A673 (cell line): ENCODE data around the gene PLPP1. TPM values are rescaled to one million over a fixed set of nuclear protein-coding genes. Genes with fewer than 3 reads are reported as not detected.

Experiments
- BruUV-seq: library from RNA; stranded (reverse); fragments of 400-500 nt; replicated peaks from 2 replicates; lab custom pipeline; 2021; lab: Mats Ljungman, UMichigan
- CTCF ChIA-PET: fragments of 300-600 bp; sonication (Branson Sonifier 250); formaldehyde crosslinking; loops from one replicate; lab custom pipeline; 2022; ENCODE audit warnings: antibody characterized with exemption; lab: Charles Lee
- POLR2A ChIA-PET: fragments of 300-600 bp; sonication (Branson Sonifier 250); formaldehyde crosslinking; loops from one replicate; lab custom pipeline; 2022; ENCODE audit warnings: antibody characterized with exemption; ENCODE audit not compliant: low non-redundant PET; lab: Charles Lee
- DNase-seq: peaks from one replicate; pipeline ENCODE4 v3.0.0-alpha.2; 2015; ENCODE audit warnings: low spot score
- H3K27ac ChIP-seq: fragments of 200-600 bp; sonication (generic); 2 replicates; pipeline ENCODE4 v1.5.1; 2016; ENCODE audit warnings: mixed run types, low read depth, mild to moderate bottlenecking, mixed read lengths, antibody characterized with exemption, low read length; ENCODE audit not compliant: poor library complexity, severe bottlenecking
- H3K27me3 ChIP-seq: fragments of 200-600 bp; sonication (generic); replicated peaks from 2 replicates; pipeline ENCODE4 v1.6.1; 2017; ENCODE audit warnings: mixed run types, low read depth, mild to moderate bottlenecking, mixed read lengths, antibody characterized with exemption, low read length; ENCODE audit not compliant: insufficient read depth, poor library complexity
- H3K36me3 ChIP-seq: fragments of 200-600 bp; sonication (generic); 2 replicates; pipeline ENCODE4 v1.6.1; 2016; ENCODE audit warnings: mixed run types, mild to moderate bottlenecking, mixed read lengths, antibody characterized with exemption, low read length; ENCODE audit not compliant: insufficient read depth, poor library complexity, severe bottlenecking
- H3K4me1 ChIP-seq: fragments of 200-600 bp; sonication (generic); 2 replicates; pipeline ENCODE4 v1.6.1; 2017; ENCODE audit warnings: mixed run types, mild to moderate bottlenecking, mixed read lengths, antibody characterized with exemption, low read length; ENCODE audit not compliant: insufficient read depth, poor library complexity, severe bottlenecking
- H3K4me3 ChIP-seq: fragments of 200-600 bp; sonication (generic); 2 replicates; pipeline ENCODE4 v1.5.1; 2016; ENCODE audit warnings: low read depth, mixed run types, mild to moderate bottlenecking, mixed read lengths, low read length; ENCODE audit not compliant: poor library complexity, severe bottlenecking
- H3K9me3 ChIP-seq: fragments of 200-600 bp; sonication (generic); 2 replicates; pipeline ENCODE4 v1.6.1; 2016; ENCODE audit warnings: mixed run types, low read depth, mild to moderate bottlenecking, mixed read lengths, antibody characterized with exemption, low read length; ENCODE audit not compliant: poor library complexity, severe bottlenecking
- CTCF ChIP-seq: fragments of 300-800, 200-600 bp; sonication (generic); conservative IDR thresholded peaks from 2 replicates; pipeline ENCODE4 v1.5.1; 2017; ENCODE audit warnings: low read depth, mild to moderate bottlenecking, antibody characterized with exemption, low read length, moderate library complexity, mixed read lengths
- EZH2 ChIP-seq: fragments of 200-600 bp; sonication (generic); IDR thresholded peaks from 2 replicates; pipeline ENCODE4 v1.6.1; 2017; ENCODE audit warnings: borderline replicate concordance, low read depth, mild to moderate bottlenecking, mixed read lengths, antibody characterized with exemption, low read length; ENCODE audit not compliant: poor library complexity, severe bottlenecking
- intact Hi-C: fragments of 100-400 bp; cut with micrococcal nuclease; formaldehyde crosslinking; loops from one replicate; pipeline ENCODE4 v1.10.0; 2022; ENCODE audit not compliant: unreplicated experiment
- total RNA-seq: library from RNA; stranded (reverse); gene quantifications from 2 replicates; pipeline ENCODE4 v1.2.3, GENCODE V29; 2021

The PLPP1 gene
- total RNA-seq, 1 experiment from 2014 or later = 6.7 TPM

- no peak overlapping the region for H3K27ac ChIP-seq
- intact Hi-C loops = no loop called here
- H3K4me3 ChIP-seq = no peak overlapping the region
- CTCF ChIA-PET = no interaction called here
- no peaks in the 10 kb centered on the region for H3K36me3 ChIP-seq
- no peaks in the 10 kb centered on the region for H3K9me3 ChIP-seq
- no TSS peak for BruUV-seq
- H3K27me3 ChIP-seq = no peaks in the 10 kb centered on the region
- H3K4me1 ChIP-seq = no peaks in the 10 kb centered on the region
- TF ChIP-seq EZH2 = no peak
- no peak for TF ChIP-seq CTCF
- DNase-seq = no peak
- POLR2A ChIA-PET = no interaction called here
These were observed 9.9 kb downstream of the PLPP1 start for GRCh38 chr5:55524816-55525215.

- Histone ChIP-seq H3K9me3 (no peaks in the 10 kb centered on the region), H3K27ac (no peak overlapping the region), H3K36me3 (no peaks in the 10 kb centered on the region), H3K27me3 (no peaks in the 10 kb centered on the region), H3K4me3 (no peak overlapping the region), H3K4me1 (no peaks in the 10 kb centered on the region)
- ChIA-PET POLR2A (no interaction called here), CTCF (no interaction called here)
- intact Hi-C loops = no loop called here
- no TSS peak for BruUV-seq
- no peak for DNase-seq
- TF ChIP-seq EZH2 = no peak
- TF ChIP-seq CTCF = no peak
These were observed 11.5 kb downstream of the PLPP1 start for GRCh38 chr5:55523293-55523692.

- ChIA-PET CTCF (no interaction called here), POLR2A (no interaction called here)
- Histone ChIP-seq H3K27me3 (no peaks in the 10 kb centered on the region), H3K27ac (no peak overlapping the region), H3K36me3 (no peaks in the 10 kb centered on the region), H3K4me1 (no peaks in the 10 kb centered on the region), H3K9me3 (no peaks in the 10 kb centered on the region), H3K4me3 (no peak overlapping the region)
- intact Hi-C loops = no loop called here
- TF ChIP-seq EZH2 = no peak
- DNase-seq = no peak
- BruUV-seq = no TSS peak
These were observed 12.9 kb downstream of the PLPP1 start for GRCh38 chr5:55521881-55522280.

- Histone ChIP-seq H3K36me3 (no peaks in the 10 kb centered on the region), H3K9me3 (no peaks in the 10 kb centered on the region), H3K27me3 (no peaks in the 10 kb centered on the region), H3K27ac (no peak overlapping the region), H3K4me1 (no peaks in the 10 kb centered on the region), H3K4me3 (no peak overlapping the region)
- intact Hi-C loops = no loop called here
- no peak for DNase-seq
- TF ChIP-seq EZH2 = no peak
- no peak for TF ChIP-seq CTCF
- CTCF ChIA-PET = no interaction called here
- POLR2A ChIA-PET = no interaction called here
- BruUV-seq = no TSS peak
These were observed 14.5 kb downstream of the PLPP1 start for GRCh38 chr5:55520117-55520839.
